CD1c-positive myeloid dendritic cell (primary cell): Measurements from ENCODE around the gene TBATA.
A peak's percentile ranks its signal among the peaks of the same experiment; 100 is the strongest.

Source experiments
- DNase-seq: peaks from one replicate; pipeline ENCODE4 v3.0.0-alpha.2; 2016; ENCODE audit errors: extremely low spot score

Gene TBATA

GRCh38 chr10:70761727-70762350 lies 23.3 kb downstream of the TBATA start:
- DNase-seq, result no peak

- DNase-seq, result no peak
Observed at GRCh38 chr10:70761031-70761601, 24.1 kb downstream of the TBATA start.

- DNase-seq, result no peak
Observed at GRCh38 chr10:70760271-70760787, 24.8 kb downstream of the TBATA start.

- peak; percentile 14 for DNase-seq
Observed at GRCh38 chr10:70759781-70760180, 25.4 kb downstream of the TBATA start.

- DNase-seq, result peak; percentile 78
Observed at GRCh38 chr10:70758757-70759514, 26.2 kb downstream of the TBATA start.

GRCh38 chr10:70757856-70758255 lies 27.3 kb downstream of the TBATA start:
- DNase-seq, result no peak

- no peak for DNase-seq
Observed at GRCh38 chr10:70756700-70757360, 28.3 kb downstream of the TBATA start.

GRCh38 chr10:70753841-70754621 lies 31.1 kb downstream of the TBATA start:
- DNase-seq, result no peak

- peak; percentile 69 for DNase-seq
Observed at GRCh38 chr10:70753026-70753663, 32.0 kb downstream of the TBATA start.

- DNase-seq, result no peak
Observed at GRCh38 chr10:70752571-70752970, 32.6 kb downstream of the TBATA start.

- DNase-seq, result no peak
Observed at GRCh38 chr10:70751991-70752390, 33.2 kb downstream of the TBATA start.

- no peak for DNase-seq
Observed at GRCh38 chr10:70751356-70751755, 33.8 kb downstream of the TBATA start.

GRCh38 chr10:70750156-70750703 lies 34.9 kb downstream of the TBATA start:
- no peak for DNase-seq

- no peak for DNase-seq
Observed at GRCh38 chr10:70749756-70750155, 35.4 kb downstream of the TBATA start.

GRCh38 chr10:70748801-70749573 lies 36.2 kb downstream of the TBATA start:
- DNase-seq, result no peak

- no peak for DNase-seq
Observed at GRCh38 chr10:70748305-70748704, 36.9 kb downstream of the TBATA start.

GRCh38 chr10:70747192-70747965 lies 37.8 kb downstream of the TBATA start:
- DNase-seq, result no peak

- no peak for DNase-seq
Observed at GRCh38 chr10:70745555-70745954, 39.6 kb downstream of the TBATA start.

GRCh38 chr10:70744617-70745143 lies 40.5 kb downstream of the TBATA start:
- DNase-seq, result peak; percentile 37
